SJSA1 (cell line): ENCODE measurements around the gene OPALIN. TPM values are rescaled to one million over a fixed set of nuclear protein-coding genes. Genes with fewer than 3 reads are reported as not detected.
A peak's percentile ranks its signal among the peaks of the same experiment; 100 is the strongest.

Experiments used
- DNase-seq, 2 experiments: peaks; one replicate each; pipeline ENCODE4 v3.0.0-alpha.2; 2015 to 2020; ENCODE audit warnings: low spot score in 2 of 2, low read depth in 1 of 2
- H3K27ac ChIP-seq: fragments of 250-450 bp; sonication (Bioruptor Pico); 2 replicates; pipeline ENCODE4 v1.5.1; 2020; ENCODE audit warnings: mild to moderate bottlenecking, moderate library complexity
- H3K27me3 ChIP-seq: fragments of 250-450 bp; sonication (Bioruptor Pico); replicated peaks from 2 replicates; pipeline ENCODE4 v1.5.1; 2020; ENCODE audit warnings: mild to moderate bottlenecking, moderate library complexity
- H3K36me3 ChIP-seq: fragments of 250-450 bp; sonication (Bioruptor Pico); 2 replicates; pipeline ENCODE4 v1.5.1; 2020; ENCODE audit warnings: mild to moderate bottlenecking
- H3K4me1 ChIP-seq: fragments of 250-450 bp; sonication (Bioruptor Pico); replicated peaks from 2 replicates; pipeline ENCODE4 v1.6.1; 2021; ENCODE audit warnings: mild to moderate bottlenecking
- H3K4me3 ChIP-seq: fragments of 250-450 bp; sonication (Bioruptor Pico); 2 replicates; pipeline ENCODE4 v1.5.1; 2020; ENCODE audit warnings: mild to moderate bottlenecking
- H3K9me3 ChIP-seq: fragments of 250-450 bp; sonication (Bioruptor Pico); replicated peaks from 2 replicates; pipeline ENCODE4 v1.5.1; 2020; ENCODE audit warnings: mild to moderate bottlenecking
- total RNA-seq: library from RNA; depleted of rRNA; stranded (reverse); fragments of >200 nt; shearing (Covaris generic); gene quantifications from 2 replicates; pipeline ENCODE4 v1.2.3, GENCODE V29; 2014

Gene OPALIN
- total RNA-seq, 1 experiment from 2014 or later = not detected

DNA sequence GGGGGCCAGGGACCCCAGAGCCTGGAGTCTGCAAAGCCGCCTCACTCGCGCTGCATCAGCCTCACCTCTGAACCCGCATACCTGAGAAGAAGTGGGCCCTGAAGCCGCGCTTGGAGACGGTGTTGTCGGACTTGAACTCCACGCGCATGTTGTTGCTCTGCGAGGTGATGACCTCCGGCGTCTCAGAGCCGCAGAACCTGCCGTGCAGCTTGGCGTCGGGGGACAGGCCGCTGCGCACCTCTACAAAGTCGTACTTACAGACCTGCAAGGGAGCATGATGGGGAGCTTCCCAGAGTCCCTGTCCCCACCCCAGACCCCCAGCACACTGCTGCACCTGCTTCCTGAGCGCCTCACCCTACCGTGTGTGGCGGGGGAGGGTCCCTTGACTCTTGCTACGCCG, 25.7 kb upstream of the OPALIN start:
- H3K4me1 ChIP-seq = no peaks in the 10 kb centered on the region
- no peak overlapping the region for H3K4me3 ChIP-seq
- DNase-seq = no peak
- H3K27me3 ChIP-seq = peaks cover 6% of the 10 kb centered on the region; the same call in 1 of the 2 replicates
- H3K27ac ChIP-seq = no peak overlapping the region
- no peaks in the 10 kb centered on the region for H3K9me3 ChIP-seq
- H3K36me3 ChIP-seq = no peaks in the 10 kb centered on the region

- Histone ChIP-seq H3K27ac (no peak overlapping the region), H3K4me3 (no peak overlapping the region), H3K27me3 (peaks cover 4% of the 10 kb centered on the region; the same call in 1 of the 2 replicates), H3K4me1 (no peaks in the 10 kb centered on the region), H3K36me3 (no peaks in the 10 kb centered on the region), H3K9me3 (no peaks in the 10 kb centered on the region)
- DNase-seq = no peak
These were observed 22.0 kb upstream of the OPALIN start for GRCh38 chr10:96380821-96381220.

GRCh38 chr10:96379758-96380157, 21.0 kb upstream of the OPALIN start:
- Histone ChIP-seq H3K4me1 (peaks cover 4% of the 10 kb centered on the region), H3K36me3 (no peaks in the 10 kb centered on the region), H3K27ac (no peak overlapping the region), H3K27me3 (peaks cover 4% of the 10 kb centered on the region; the same call in 1 of the 2 replicates), H3K4me3 (no peak overlapping the region), H3K9me3 (no peaks in the 10 kb centered on the region)
- no peak for DNase-seq

- H3K4me3 ChIP-seq = no peak overlapping the region
- H3K36me3 ChIP-seq = no peaks in the 10 kb centered on the region
- H3K9me3 ChIP-seq = no peaks in the 10 kb centered on the region
- H3K4me1 ChIP-seq = peaks cover 4% of the 10 kb centered on the region
- no peak overlapping the region for H3K27ac ChIP-seq
- DNase-seq = no peak
- peaks cover 4% of the 10 kb centered on the region; the same call in 1 of the 2 replicates for H3K27me3 ChIP-seq
These were observed 19.9 kb upstream of the OPALIN start for GRCh38 chr10:96378741-96379140.

DNA sequence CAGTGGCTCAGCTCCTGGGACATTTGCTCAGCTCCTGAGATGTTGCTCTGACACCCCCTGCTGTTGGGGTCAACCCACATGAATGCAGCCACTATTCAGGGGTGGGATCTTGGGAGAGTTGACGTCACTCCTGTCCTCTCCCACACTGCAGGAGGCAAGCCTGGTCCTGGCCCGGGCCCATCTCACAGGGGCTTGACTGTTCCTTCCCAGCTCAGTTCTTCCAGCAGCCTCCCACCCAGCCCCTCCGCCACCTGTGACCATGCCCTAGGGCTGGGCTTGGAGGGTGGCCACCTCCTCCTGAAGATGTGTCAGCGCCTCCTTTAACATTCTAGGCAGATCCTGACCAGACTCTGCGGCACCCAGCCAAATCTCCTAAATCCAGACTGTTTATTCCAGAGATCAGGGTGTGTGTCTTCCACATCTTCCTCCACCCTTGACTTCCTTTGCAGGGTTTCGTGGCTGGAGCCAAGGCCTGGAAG, 19.1 kb upstream of the OPALIN start:
- Histone ChIP-seq H3K4me1 (peaks cover 4% of the 10 kb centered on the region), H3K36me3 (no peaks in the 10 kb centered on the region), H3K4me3 (no peak overlapping the region), H3K9me3 (no peaks in the 10 kb centered on the region), H3K27ac (no peak overlapping the region), H3K27me3 (peaks cover 4% of the 10 kb centered on the region; the same call in 1 of the 2 replicates)
- no peak for DNase-seq

- Histone ChIP-seq H3K27ac (no peak overlapping the region), H3K4me3 (no peak overlapping the region), H3K4me1 (peaks cover 4% of the 10 kb centered on the region), H3K9me3 (no peaks in the 10 kb centered on the region), H3K27me3 (peaks cover 4% of the 10 kb centered on the region; the same call in 1 of the 2 replicates), H3K36me3 (no peaks in the 10 kb centered on the region)
- DNase-seq = no peak
These were observed 17.7 kb upstream of the OPALIN start for GRCh38 chr10:96376483-96376882.

DNA sequence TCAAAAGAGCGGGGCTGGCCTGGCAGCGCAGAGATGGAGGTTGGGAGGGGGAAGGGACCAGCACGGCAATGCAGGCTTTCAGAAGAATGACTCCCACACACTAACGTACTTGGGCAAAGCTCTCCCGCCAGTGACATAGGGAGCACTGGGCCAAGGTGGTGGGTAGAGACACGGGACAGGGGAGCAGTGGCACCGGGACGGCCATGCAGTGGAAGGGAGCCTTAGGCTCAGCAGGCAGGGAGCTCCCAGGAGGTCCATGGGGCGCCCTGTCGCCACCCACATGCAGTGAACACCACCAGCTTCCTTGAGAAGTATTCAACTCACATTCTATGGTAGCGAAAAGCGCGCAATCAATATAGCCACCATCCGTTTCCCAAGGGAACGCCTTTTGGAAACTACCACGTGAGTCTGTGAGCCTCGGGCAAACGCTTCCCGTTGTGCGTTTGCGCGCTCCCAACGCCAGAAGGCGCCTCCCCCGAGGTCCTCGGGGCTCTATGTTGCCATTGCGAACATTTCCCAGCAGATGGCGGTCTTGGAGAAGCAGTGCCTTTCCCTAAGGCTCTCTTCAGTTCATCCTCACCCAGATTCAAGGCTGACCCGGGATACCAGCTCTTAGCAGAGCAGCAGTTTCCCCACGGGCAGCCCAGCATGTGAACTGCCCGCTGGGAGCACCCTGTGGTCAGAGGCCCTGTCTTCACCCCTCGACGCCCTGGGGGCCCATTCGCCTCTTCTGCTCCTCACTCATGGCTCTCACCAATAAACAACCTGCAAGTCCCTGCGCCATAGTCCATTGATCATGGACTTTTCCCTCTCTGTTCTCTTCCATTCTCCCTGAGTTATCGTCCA, 16.4 kb upstream of the OPALIN start:
- Histone ChIP-seq H3K4me1 (peaks cover 4% of the 10 kb centered on the region), H3K27me3 (peaks cover 4% of the 10 kb centered on the region; the same call in 1 of the 2 replicates), H3K4me3 (no peak overlapping the region), H3K9me3 (no peaks in the 10 kb centered on the region), H3K36me3 (no peaks in the 10 kb centered on the region), H3K27ac (no peak overlapping the region)
- peak; percentile 78 to 83 for DNase-seq

GRCh38 chr10:96374639-96374984, 15.8 kb upstream of the OPALIN start:
- Histone ChIP-seq H3K27ac (no peak overlapping the region), H3K4me1 (peaks cover 4% of the 10 kb centered on the region), H3K9me3 (no peaks in the 10 kb centered on the region), H3K36me3 (no peaks in the 10 kb centered on the region), H3K4me3 (no peak overlapping the region), H3K27me3 (peaks cover 4% of the 10 kb centered on the region; the same call in 1 of the 2 replicates)
- DNase-seq = no peak

GRCh38 chr10:96374004-96374403, 15.2 kb upstream of the OPALIN start:
- Histone ChIP-seq H3K27me3 (peaks cover 4% of the 10 kb centered on the region; the same call in 1 of the 2 replicates), H3K4me1 (peaks cover 4% of the 10 kb centered on the region), H3K36me3 (no peaks in the 10 kb centered on the region), H3K9me3 (no peaks in the 10 kb centered on the region), H3K4me3 (no peak overlapping the region), H3K27ac (no peak overlapping the region)
- DNase-seq = no peak

- Histone ChIP-seq H3K4me1 (peaks cover 4% of the 10 kb centered on the region), H3K9me3 (no peaks in the 10 kb centered on the region), H3K36me3 (no peaks in the 10 kb centered on the region), H3K27ac (no peak overlapping the region), H3K4me3 (no peak overlapping the region), H3K27me3 (no peaks in the 10 kb centered on the region; the same call in 1 of the 2 replicates)
- DNase-seq = no peak
These were observed 12.6 kb upstream of the OPALIN start for GRCh38 chr10:96371356-96371755.

DNA sequence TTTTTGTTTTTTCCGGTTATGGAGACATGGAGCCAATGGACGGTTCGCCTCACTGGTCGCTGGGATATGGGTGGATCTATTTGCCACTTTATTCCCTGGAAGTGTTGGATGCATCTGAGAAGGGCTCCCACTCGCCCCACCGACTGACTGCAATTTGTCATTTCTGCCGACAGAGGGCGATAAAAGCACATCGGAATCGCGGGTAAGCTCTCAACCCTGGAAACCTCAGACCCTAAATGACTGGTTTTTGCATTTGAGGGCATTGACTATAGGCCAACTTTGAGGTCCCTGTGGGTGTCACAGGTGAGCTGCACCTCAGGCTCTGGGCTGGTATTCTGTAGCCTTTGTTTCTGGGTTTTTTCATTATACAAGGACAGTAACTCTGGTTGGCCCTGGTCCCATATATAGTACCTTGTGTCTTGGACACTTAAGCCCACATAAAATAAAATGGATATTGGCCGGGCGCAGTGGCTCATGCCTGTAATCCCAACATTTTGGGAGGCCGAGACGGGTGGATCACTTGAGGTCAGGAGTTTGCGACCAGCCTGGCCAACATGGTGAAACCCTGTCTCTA, 11.9 kb upstream of the OPALIN start:
- no peak overlapping the region for H3K4me3 ChIP-seq
- H3K27ac ChIP-seq = no peak overlapping the region
- no peaks in the 10 kb centered on the region; the same call in 1 of the 2 replicates for H3K27me3 ChIP-seq
- no peaks in the 10 kb centered on the region for H3K9me3 ChIP-seq
- peak in 1 of 2 experiments; percentile 37 for DNase-seq
- H3K4me1 ChIP-seq = peaks cover 4% of the 10 kb centered on the region
- no peaks in the 10 kb centered on the region for H3K36me3 ChIP-seq

DNA sequence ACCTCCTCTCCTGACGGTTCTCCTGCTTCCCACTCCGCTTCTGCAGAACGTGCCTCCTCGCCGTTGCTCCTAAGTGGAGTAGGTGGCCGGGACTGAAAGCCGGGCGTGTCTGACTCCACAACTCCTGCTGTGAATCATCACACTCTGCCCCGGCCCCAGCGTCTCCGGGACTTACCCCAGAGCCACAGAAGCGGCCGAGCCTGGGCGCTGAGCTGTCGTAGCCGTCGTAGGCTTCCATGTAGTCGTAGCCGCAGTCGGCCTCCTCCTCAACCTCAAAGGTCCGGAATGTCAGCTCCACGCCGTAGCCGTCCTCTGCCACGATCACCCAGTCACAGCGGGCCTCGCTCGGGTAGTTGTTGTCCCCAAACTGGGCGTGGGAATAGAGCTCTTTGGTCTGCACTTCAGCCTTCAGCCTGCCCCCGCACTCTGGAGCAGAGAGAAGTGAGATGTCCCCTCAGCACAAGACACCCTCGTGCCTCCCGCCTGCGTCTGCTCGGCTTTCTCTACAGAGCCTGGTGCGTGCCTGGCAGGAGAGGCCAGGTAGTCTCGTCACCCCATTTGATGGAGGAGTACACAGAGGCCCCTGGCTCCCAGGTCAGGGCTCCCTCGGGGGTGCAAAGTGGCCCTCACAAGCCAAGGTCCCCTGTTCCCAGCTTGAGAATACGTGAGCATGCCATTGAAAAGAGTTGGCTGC, 11.2 kb upstream of the OPALIN start:
- DNase-seq = no peak
- no peak overlapping the region for H3K4me3 ChIP-seq
- peaks cover 2% of the 10 kb centered on the region for H3K4me1 ChIP-seq
- H3K9me3 ChIP-seq = no peaks in the 10 kb centered on the region
- no peaks in the 10 kb centered on the region for H3K36me3 ChIP-seq
- H3K27ac ChIP-seq = no peak overlapping the region
- H3K27me3 ChIP-seq = no peaks in the 10 kb centered on the region; the same call in 1 of the 2 replicates

- Histone ChIP-seq H3K27me3 (no peaks in the 10 kb centered on the region; the same call in 1 of the 2 replicates), H3K4me1 (no peaks in the 10 kb centered on the region; the same call in 1 of the 2 replicates), H3K36me3 (no peaks in the 10 kb centered on the region), H3K9me3 (no peaks in the 10 kb centered on the region), H3K27ac (no peak overlapping the region), H3K4me3 (no peak overlapping the region)
- no peak for DNase-seq
These were observed 10.2 kb upstream of the OPALIN start for GRCh38 chr10:96368971-96369370.
